Endometrium (tissue), 2 donors: Measurements from ENCODE around the gene SNX11.

Experiments
- FAIRE-seq: peaks from 2 replicates; lab custom pipeline; 2012; peaks lifted over from hg19 to GRCh38; lab: Jason Lieb, UNC
- donor health status: control.
- donor health status: control.

Gene SNX11

GRCh38 chr17:48162306-48162934 lies 54.9 kb downstream of the SNX11 start:
- no peak for FAIRE-seq

- no peak for FAIRE-seq
Measured at GRCh38 chr17:48162946-48163506, 55.5 kb downstream of the SNX11 start.

- FAIRE-seq = no peak
Measured at GRCh38 chr17:48163809-48164208, 56.2 kb downstream of the SNX11 start.

- no peak for FAIRE-seq
Measured at GRCh38 chr17:48169926-48170325, 62.4 kb downstream of the SNX11 start.
